Neuronal stem cell (in vitro differentiated cells): ENCODE data around the gene ADCY9.

Experiments used
- DNase-seq: peaks from one replicate; pipeline ENCODE4 v3.0.0-alpha.2; 2013; ENCODE audit warnings: low spot score
- H2AFZ ChIP-seq: one replicate; pipeline ENCODE4 v1.6.1; 2013; ENCODE audit warnings: mild to moderate bottlenecking, low read length, inconsistent platforms
- H2AK5ac ChIP-seq: 2 replicates; pipeline ENCODE4 v1.6.1; 2013; ENCODE audit warnings: low read depth, mild to moderate bottlenecking, inconsistent platforms, low read length, moderate library complexity, mixed read lengths
- H2BK120ac ChIP-seq: 2 replicates; pipeline ENCODE4 v1.6.1; 2013; ENCODE audit warnings: low read depth, mild to moderate bottlenecking, inconsistent platforms, low read length, moderate library complexity, mixed read lengths
- H2BK12ac ChIP-seq: one replicate; pipeline ENCODE4 v1.6.1; 2013; ENCODE audit warnings: low read length, inconsistent platforms
- H2BK15ac ChIP-seq: 2 replicates; pipeline ENCODE4 v1.6.1; 2013; ENCODE audit warnings: mild to moderate bottlenecking, low read length, inconsistent platforms, mixed read lengths
- H2BK5ac ChIP-seq: one replicate; pipeline ENCODE4 v1.6.1; 2013; ENCODE audit warnings: inconsistent platforms, mild to moderate bottlenecking, low read length, moderate library complexity
- H3K14ac ChIP-seq: one replicate; pipeline ENCODE4 v1.6.1; 2013; ENCODE audit warnings: low read length, inconsistent platforms
- H3K18ac ChIP-seq: 2 replicates; pipeline ENCODE4 v1.6.1; 2013; ENCODE audit warnings: low read length, inconsistent platforms
- H3K23ac ChIP-seq: 2 replicates; pipeline ENCODE4 v1.6.1; 2013; ENCODE audit warnings: low read depth, mild to moderate bottlenecking, mixed read lengths, low read length, inconsistent platforms; ENCODE audit not compliant: poor library complexity
- H3K27ac ChIP-seq: replicated peaks from 3 replicates; pipeline ENCODE4 v1.5.1; 2013; ENCODE audit warnings: low read length, inconsistent platforms
- H3K27me3 ChIP-seq, 3 experiments: 2 replicates each; pipeline ENCODE4 v1.6.1; 2013; ENCODE audit warnings: low read length in 3 of 3, mild to moderate bottlenecking in 2 of 3, inconsistent platforms in 1 of 3, low read depth in 1 of 3, mixed read lengths in 1 of 3, moderate library complexity in 1 of 3; ENCODE audit not compliant: control insufficient read depth in 3 of 3, insufficient read depth in 3 of 3
- H3K36me3 ChIP-seq, 2 donors: replicated peaks in 1 of 2; 2 replicates each; pipeline ENCODE4 v1.6.1; 2013; ENCODE audit warnings: low read length in 2 of 2; ENCODE audit not compliant: control insufficient read depth in 2 of 2, insufficient read depth in 2 of 2
- H3K4ac ChIP-seq: 2 replicates; pipeline ENCODE4 v1.6.1; 2013; ENCODE audit warnings: inconsistent platforms, mild to moderate bottlenecking, low read length, moderate library complexity
- H3K4me1 ChIP-seq, 2 donors: 1 replicate in 1 of 2; 2 replicates in 1 of 2; pipeline ENCODE4 v1.6.1; 2013; ENCODE audit warnings: low read length in 2 of 2, low read depth in 1 of 2; ENCODE audit not compliant: control insufficient read depth in 2 of 2, insufficient read depth in 1 of 2
- H3K4me2 ChIP-seq: one replicate; pipeline ENCODE4 v1.6.1; 2013; ENCODE audit warnings: mild to moderate bottlenecking, low read length, inconsistent platforms; ENCODE audit not compliant: insufficient read depth, poor library complexity, severe bottlenecking
- H3K4me3 ChIP-seq, 2 donors: 2 replicates each; pipeline ENCODE4 v1.5.1; 2013; ENCODE audit warnings: low read length in 2 of 2, mild to moderate bottlenecking in 2 of 2, inconsistent platforms in 1 of 2, moderate library complexity in 1 of 2
- H3K79me1 ChIP-seq: one replicate; pipeline ENCODE4 v1.6.1; 2013; ENCODE audit warnings: low read depth, mild to moderate bottlenecking, inconsistent platforms, low read length, moderate library complexity
- H3K9ac ChIP-seq: one replicate; pipeline ENCODE4 v1.6.1; 2013; ENCODE audit warnings: mild to moderate bottlenecking, low read depth, low read length, inconsistent platforms; ENCODE audit not compliant: poor library complexity
- H3K9me3 ChIP-seq, 2 donors: replicated peaks in 1 of 2; 2 replicates each; pipeline versions ENCODE3 to v1.6.1; 2013; ENCODE audit warnings: low read length in 2 of 2, mild to moderate bottlenecking in 2 of 2, inconsistent platforms in 1 of 2, low read depth in 1 of 2, mixed read lengths in 1 of 2, moderate library complexity in 1 of 2; ENCODE audit not compliant: control insufficient read depth in 2 of 2, insufficient read depth in 1 of 2
- H4K8ac ChIP-seq: one replicate; pipeline ENCODE4 v1.6.1; 2013; ENCODE audit warnings: low read depth, mild to moderate bottlenecking, inconsistent platforms, low read length, moderate library complexity
- H4K91ac ChIP-seq: one replicate; pipeline ENCODE4 v1.6.1; 2013; ENCODE audit warnings: low read length, low read depth, mild to moderate bottlenecking, inconsistent platforms; ENCODE audit not compliant: poor library complexity
- WGBS, 2 donors: extraction: QIAGEN DNeasy Blood & Tissue Kit; methylation state at CpG; one replicate each; pipeline ENCODE4 v1.1.7; 2013; ENCODE audit warnings: missing lambda C conversion rate in 2 of 2, mixed read lengths in 1 of 2; ENCODE audit not compliant: insufficient read length in 2 of 2, insufficient replicate concordance in 1 of 2; ENCODE audit errors: extremely low coverage in 2 of 2; 5-methylcytosine and 5-hydroxymethylcytosine counted together

ADCY9 gene

DNA sequence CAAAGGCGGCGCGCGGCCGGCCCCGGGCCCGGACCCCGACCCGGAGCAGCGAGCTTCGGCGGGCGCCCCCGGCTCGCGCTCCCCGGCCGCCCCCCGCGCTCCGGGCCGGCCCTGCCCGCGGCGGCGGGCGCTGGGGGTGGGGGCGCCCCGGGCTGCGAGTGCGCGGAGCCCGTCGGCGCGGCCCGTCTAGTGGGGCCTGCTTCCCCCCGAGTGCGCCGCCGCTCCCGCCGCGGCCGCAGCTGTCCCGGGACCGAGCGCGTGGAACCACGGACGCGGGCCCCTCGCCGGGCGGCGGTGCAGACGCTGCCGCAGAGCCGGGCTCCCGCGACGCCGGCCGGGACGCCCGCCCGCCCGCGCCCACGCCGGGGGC is 308 bp downstream of the ADCY9 start:
- no peak overlapping the region for H3K4ac ChIP-seq
- peaks cover 0 to 21% (median 0%) of the 10 kb centered on the region in 3 experiments for H3K27me3 ChIP-seq
- H3K18ac ChIP-seq = no peak overlapping the region
- H3K9me3 ChIP-seq = peaks cover 0 to 8% of the 10 kb centered on the region in 2 donors
- H2AK5ac ChIP-seq = no peak overlapping the region
- no peak overlapping the region for H3K14ac ChIP-seq
- peak overlapping the region; percentile 51 to 88 for H3K4me3 ChIP-seq
- peak overlapping the region; percentile 94 for H2AFZ ChIP-seq
- H4K8ac ChIP-seq = no peak overlapping the region
- H2BK5ac ChIP-seq = no peak overlapping the region
- WGBS, 2 donors = no CpG with 5 or more reads among the region's 71 CpGs
- H3K36me3 ChIP-seq = peaks cover 0 to 6% of the 10 kb centered on the region in 2 donors
- H3K79me1 ChIP-seq = no peaks in the 10 kb centered on the region
- no peak overlapping the region for H3K23ac ChIP-seq
- peak overlapping the region; percentile 66 for H3K4me2 ChIP-seq
- H2BK15ac ChIP-seq = no peak overlapping the region
- no peak for DNase-seq
- H3K9ac ChIP-seq = no peak overlapping the region
- no peak overlapping the region for H2BK12ac ChIP-seq
- H3K4me1 ChIP-seq = peaks cover 5 to 12% of the 10 kb centered on the region in 2 donors
- no peak overlapping the region for H3K27ac ChIP-seq
- no peak overlapping the region for H4K91ac ChIP-seq
- H2BK120ac ChIP-seq = no peak overlapping the region

DNA sequence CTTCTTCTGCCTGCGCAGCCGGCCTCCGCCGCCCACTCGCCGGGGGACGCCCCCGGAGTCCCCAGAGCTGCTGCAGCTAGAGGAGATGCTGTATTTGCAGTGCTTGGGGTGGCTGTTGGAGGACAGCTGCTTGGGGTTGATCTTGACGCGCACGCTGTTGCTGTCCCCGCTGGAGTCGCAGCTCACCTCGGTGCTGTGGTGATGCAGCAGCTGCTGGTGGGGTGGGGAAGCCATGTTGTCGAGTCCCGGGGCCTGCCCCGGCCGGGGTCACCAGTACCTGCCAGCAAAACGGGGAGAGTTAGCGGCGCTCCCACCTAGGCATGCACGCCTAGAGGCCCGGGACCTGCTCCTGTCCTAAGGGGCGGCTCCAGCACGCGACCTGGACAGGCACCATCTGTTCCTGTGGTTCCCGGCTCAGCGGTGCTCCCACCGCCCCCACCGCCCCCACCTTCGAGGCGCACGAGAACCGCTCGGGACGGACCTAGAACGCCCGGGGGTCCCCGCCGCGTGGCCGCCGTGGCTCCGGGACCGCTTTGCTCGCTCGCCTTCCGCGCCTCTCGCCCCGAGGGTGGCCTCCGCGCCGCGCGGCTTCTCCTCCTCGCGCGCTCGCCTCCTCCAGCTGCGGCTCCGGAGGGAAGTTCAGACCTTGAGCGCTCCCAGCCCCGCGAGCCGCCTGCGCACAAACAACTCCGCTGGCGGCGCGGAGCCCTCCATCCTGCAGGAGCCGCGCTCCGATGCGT is 863 bp downstream of the ADCY9 start:
- peaks cover 5 to 12% of the 10 kb centered on the region in 2 donors for H3K4me1 ChIP-seq
- H3K14ac ChIP-seq = peak overlapping the region; percentile 47
- no peak overlapping the region for H3K27ac ChIP-seq
- peak overlapping the region; percentile 66 for H3K4me2 ChIP-seq
- H2BK120ac ChIP-seq = peak overlapping the region; percentile 74
- no peak overlapping the region for H4K91ac ChIP-seq
- H4K8ac ChIP-seq = no peak overlapping the region
- no peaks in the 10 kb centered on the region for H3K79me1 ChIP-seq
- H2AK5ac ChIP-seq = peak overlapping the region; percentile 47
- no peak overlapping the region for H2BK5ac ChIP-seq
- peak overlapping the region; percentile 80 for H3K18ac ChIP-seq
- H2AFZ ChIP-seq = peak overlapping the region; percentile 94
- H2BK12ac ChIP-seq = no peak overlapping the region
- H3K4me3 ChIP-seq = peak overlapping the region; percentile 51 to 88
- no peak overlapping the region for H2BK15ac ChIP-seq
- H3K23ac ChIP-seq = peak overlapping the region; percentile 75
- H3K9ac ChIP-seq = peak overlapping the region; percentile 87
- no peak overlapping the region for H3K4ac ChIP-seq
- H3K36me3 ChIP-seq = peaks cover 0 to 6% of the 10 kb centered on the region in 2 donors
- peak; percentile 61 for DNase-seq
- whole genome bisulfite sequencing, 2 donors = no CpG with 5 or more reads among the region's 75 CpGs
- peaks cover 0 to 8% of the 10 kb centered on the region in 2 donors for H3K9me3 ChIP-seq
- H3K27me3 ChIP-seq = peaks cover 0 to 21% (median 0%) of the 10 kb centered on the region in 3 experiments

DNA sequence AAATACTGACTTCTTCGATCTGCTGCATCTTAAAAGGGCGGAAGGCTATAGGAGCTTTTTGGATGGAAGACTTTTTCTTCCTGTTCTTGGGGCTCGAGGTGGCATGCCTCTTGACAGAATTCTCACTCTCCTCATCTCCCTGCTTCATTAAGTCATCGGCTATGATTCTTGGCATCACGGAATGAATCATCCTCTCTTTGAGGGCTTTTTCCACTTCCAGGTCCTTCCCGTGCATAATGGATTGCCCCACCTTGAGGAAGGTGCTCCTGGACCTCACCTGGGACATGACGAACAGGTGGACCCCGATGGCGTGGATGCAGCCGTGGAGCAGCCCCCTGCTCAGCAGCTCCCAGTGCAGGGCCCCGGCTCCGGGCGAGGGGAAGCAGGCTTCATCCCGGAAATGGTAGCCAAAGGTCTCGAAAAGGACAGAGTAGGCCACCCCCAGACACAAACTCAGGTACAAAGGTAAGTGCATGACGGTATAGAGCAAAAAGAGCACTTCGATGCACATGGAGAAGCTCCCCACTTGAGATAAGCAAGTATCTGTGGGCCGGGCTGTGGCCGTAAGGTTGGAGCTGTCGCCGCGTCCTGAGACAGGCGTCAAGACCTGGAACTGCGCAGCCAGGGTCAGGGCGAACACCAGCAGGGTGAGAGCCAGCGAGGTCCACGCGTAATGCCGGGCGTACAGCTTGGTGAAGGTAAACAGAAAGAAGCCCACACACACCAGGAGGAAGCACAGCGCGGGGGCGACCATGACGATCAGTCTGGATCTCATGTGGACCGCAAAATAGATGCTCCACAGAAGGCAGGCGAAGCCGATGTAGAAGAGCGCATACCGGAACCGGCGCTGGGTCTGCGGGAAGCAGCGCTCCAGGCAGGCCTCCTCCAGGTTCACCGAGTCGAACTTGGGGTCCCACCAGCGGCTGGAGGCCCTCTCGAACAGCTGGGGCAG is 1.7 kb downstream of the ADCY9 start:
- Histone ChIP-seq H3K79me1 (peaks cover under 1% of the 10 kb centered on the region), H3K4me2 (peak overlapping the region; percentile 66), H3K14ac (peak overlapping the region; percentile 47), H2BK15ac (no peak overlapping the region), H3K36me3 (peaks cover 0 to 6% of the 10 kb centered on the region in 2 donors), H4K8ac (no peak overlapping the region), H2BK12ac (no peak overlapping the region), H3K18ac (no peak overlapping the region), H3K4me1 (peaks cover 5 to 15% of the 10 kb centered on the region in 2 donors), H4K91ac (no peak overlapping the region), H3K27me3 (peaks cover 0 to 21% (median 0%) of the 10 kb centered on the region in 3 experiments), H2AK5ac (peak overlapping the region; percentile 47), H3K9ac (no peak overlapping the region), H3K4ac (no peak overlapping the region), H2AFZ (peak overlapping the region; percentile 94), H3K23ac (no peak overlapping the region), H3K4me3 (peak overlapping the region; percentile 51 to 88), H3K27ac (no peak overlapping the region), H2BK5ac (peak overlapping the region; percentile 20), H2BK120ac (peak overlapping the region; percentile 74), H3K9me3 (peaks cover 0 to 8% of the 10 kb centered on the region in 2 donors)
- WGBS, 2 donors = no CpG with 5 or more reads among the region's 47 CpGs
- no peak for DNase-seq
